ENCODE results near the gene CCDC87.

- no peak for TF ChIP-seq POLR2AphosphoS5 (IDR thresholded peaks at IDR 0.05; ENCODE audit: low read depth, low read length)
- no peak for TF ChIP-seq POLR2A (IDR thresholded peaks at IDR 0.05; ENCODE audit: low read depth, low read length)
- no peak for TF ChIP-seq TAF1 (IDR thresholded peaks at IDR 0.05; ENCODE audit: borderline replicate concordance, low read depth, low read length)
Observed at GRCh38 chr11:66586136-66586535, 6.7 kb downstream of the CCDC87 start.

All from GM12892 (cell line).